Kidney tubule cell (primary cell): ENCODE results near the gene LONRF2.

ENCODE experiments used
- DNase-seq: peaks from one replicate; pipeline ENCODE4 v3.0.0-alpha.2; 2018; ENCODE audit warnings: low spot score

The LONRF2 gene

DNA sequence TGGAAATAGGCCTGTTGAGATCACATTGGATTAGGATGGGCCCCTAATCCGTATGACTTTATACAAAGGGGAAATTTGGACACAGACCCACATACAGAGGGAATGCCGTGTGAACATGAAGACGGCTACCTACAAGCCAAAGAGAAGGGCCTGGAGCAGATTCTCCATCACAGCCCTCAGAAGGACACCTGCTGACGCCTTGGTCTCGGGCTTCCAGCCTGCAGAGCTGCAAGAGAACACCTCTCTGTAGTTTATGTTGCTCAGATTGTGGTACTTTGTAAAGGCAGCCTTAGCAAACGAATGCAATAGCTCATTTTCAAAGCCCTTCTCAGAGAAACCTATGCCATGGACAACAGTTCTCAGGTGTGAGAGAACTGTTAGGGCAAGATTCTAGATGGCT, 86.1 kb downstream of the LONRF2 start:
- no peak for DNase-seq

- no peak for DNase-seq
These were observed 86.7 kb downstream of the LONRF2 start for GRCh38 chr2:100235581-100235980.

GRCh38 chr2:100235098-100235497, 87.2 kb downstream of the LONRF2 start:
- no peak for DNase-seq

DNA sequence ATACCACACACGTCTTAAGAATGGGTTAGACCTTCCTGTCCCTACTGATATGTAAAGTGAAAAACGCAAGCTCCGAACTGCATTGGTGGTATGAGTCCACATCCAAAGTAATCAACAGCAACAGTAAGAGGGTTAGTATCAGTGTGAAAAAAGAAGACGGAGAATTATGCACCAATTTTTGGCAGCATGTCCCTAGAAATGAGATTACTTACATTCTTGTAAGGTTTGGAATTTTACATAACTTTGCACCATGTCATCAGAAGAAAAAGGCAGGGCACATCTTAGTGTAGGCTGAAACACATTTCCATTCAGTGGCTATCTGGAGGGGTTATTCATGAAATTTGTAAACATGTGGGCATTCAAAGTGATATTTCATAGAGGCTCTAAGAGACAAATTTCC, 88.2 kb downstream of the LONRF2 start:
- DNase-seq, result no peak

DNA sequence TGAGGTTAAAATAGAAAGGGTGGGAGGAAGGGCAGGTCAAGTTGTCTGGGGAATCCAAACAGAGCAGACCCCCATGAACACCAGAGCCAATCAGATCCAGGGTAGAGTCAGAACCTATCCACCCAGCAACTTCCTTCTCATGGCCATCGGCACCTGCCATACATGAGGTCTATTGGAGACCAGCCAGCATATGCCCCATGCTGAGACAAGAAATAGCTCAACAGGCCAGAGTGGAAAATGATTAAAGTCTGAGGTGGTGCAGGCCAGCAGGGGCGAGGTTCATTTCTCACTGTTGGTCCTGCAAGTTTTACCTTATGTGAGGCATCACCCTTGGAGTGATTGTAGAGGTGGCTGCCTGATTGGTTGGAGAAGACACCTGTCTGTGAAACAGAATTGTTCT, 89.2 kb downstream of the LONRF2 start:
- DNase-seq, result no peak

DNA sequence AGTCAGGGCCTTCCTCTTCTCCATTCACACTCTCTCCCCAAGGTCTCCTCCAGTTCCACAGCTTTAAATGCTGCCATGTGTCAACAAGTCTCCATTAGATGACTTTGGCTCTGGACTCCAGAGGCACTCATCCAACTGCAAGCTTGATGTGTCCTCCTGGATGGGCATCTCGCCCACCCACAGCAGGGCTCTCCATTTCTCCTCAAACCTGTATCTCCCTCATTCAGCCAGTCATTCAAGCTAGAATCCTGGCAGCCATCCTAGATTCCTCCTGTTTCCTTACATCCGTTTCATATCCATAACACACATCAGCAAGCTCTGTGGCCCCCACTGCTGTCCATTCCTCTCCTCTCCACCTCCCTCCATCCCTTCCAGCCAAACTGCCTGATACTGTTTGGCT, 91.5 kb downstream of the LONRF2 start:
- no peak for DNase-seq

DNA sequence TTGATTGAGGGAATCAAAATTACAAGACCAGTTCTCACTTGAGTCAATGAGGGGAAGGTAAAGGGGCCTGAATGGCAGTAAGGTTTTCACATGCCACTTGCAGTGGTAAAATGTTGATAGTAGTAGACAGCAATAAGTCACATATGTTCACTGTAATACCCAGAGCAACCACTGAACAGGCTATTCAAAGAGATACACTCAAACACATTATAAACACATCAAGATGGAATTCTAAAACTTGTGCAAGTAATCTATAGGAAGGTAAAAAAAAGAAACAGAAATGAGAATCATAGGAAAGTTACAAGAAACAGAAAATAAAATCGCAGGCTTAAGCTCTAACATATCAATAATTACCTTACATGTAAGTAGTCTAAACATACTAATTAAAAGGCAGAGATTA, 93.3 kb downstream of the LONRF2 start:
- no peak for DNase-seq

GRCh38 chr2:100228415-100228814, 93.9 kb downstream of the LONRF2 start:
- DNase-seq, result no peak

DNA sequence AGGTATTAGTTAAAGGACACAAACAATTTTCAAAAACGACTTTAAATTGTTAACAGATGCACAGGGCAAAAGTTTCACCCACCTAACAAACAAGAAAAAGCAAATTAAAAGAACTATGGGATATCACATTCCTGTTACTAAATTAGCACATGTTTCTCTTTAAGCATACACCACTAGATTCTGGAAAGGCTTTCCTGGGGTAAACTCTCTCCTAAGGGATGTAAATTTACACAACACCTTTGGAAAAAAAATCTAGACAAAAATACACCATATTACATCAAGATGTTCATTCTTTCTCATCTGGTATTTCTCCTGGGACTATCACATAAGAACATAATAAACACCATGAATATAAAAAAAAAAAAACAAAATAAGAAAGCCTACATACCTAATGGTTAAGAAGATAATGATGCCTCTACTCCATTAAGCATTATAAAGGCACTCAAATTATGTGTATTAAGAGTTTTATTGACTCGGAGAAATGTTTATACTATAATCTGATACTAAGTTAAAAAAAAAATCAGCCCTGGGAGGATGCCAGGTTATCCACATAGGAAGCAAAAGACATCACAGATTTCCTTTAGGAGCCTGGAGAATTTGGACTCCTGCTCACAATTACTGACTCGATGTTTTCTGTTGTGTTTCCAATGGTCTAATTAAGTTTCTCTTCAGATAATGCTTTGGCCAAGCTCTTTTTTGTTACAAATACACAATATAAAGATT, 97.2 kb downstream of the LONRF2 start:
- no peak for DNase-seq

- DNase-seq, result no peak
These were observed 98.8 kb downstream of the LONRF2 start for GRCh38 chr2:100223502-100223901.
